ENCODE data around the gene SGPP2.
"Not testable (repeated sequence)": the region's sequence is repeated elsewhere in the genome, so short reads cannot be mapped to it uniquely, and the experiment has no call there.

SGPP2 gene

DNA sequence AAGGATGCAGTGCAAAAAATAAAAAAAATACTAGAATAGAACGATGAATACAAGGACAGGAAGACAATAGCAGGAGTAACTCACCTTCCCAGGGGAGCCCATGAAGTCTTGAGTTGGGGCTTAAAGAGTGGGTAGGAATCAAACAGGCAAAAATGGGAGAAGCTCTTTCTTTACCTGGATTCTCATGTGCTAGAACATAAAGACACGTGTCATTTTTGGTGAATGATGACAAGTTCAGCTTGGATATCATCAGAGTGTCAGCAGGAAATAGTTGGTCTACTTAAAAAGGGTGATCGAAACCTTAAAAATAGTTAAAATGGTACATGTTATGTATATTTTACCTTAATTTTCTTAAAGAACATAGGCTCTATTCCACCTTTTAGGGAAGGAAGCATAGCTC is 5.7 kb downstream of the SGPP2 start:
- DNase-seq: no peak

DNA sequence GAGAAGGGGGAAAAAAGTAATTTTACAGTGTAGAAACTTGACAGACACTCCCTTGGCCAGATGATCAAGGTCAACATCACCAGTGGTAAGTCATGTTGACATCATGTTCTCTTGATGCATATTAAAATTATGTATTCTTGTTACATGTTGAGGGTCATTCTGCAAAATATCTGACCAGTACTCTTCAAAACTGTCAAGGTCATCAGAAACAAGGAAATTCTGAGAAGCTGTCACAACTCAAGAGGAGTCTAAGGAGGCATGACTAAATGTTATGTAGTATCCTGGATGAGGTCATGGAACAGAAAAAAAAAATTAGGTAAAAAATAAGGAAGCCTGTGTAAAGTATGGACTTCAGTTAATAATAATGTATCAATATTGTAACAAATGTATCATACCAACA is 6.3 kb downstream of the SGPP2 start:
- no peak for DNase-seq

DNA sequence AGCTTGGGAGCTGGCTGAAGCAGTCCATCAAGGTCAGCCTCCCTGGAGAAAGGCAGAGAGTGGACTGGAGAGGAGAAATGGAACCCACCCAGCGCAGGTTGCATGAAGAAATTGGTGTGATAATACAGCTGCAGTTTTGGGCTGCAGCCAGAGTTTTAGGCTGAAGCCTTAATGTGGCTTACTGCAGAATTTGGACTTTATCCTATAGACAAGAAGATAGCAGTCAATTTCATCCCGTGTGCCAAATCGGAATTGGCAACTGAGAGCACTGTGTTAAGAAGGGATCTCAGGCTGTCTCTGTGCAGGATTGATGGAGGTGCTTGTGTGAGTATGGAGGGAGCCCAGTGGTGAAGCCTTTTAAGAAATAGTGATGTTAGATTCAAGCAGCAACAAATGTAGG is 7.5 kb downstream of the SGPP2 start:
- DNase-seq: no peak

DNA sequence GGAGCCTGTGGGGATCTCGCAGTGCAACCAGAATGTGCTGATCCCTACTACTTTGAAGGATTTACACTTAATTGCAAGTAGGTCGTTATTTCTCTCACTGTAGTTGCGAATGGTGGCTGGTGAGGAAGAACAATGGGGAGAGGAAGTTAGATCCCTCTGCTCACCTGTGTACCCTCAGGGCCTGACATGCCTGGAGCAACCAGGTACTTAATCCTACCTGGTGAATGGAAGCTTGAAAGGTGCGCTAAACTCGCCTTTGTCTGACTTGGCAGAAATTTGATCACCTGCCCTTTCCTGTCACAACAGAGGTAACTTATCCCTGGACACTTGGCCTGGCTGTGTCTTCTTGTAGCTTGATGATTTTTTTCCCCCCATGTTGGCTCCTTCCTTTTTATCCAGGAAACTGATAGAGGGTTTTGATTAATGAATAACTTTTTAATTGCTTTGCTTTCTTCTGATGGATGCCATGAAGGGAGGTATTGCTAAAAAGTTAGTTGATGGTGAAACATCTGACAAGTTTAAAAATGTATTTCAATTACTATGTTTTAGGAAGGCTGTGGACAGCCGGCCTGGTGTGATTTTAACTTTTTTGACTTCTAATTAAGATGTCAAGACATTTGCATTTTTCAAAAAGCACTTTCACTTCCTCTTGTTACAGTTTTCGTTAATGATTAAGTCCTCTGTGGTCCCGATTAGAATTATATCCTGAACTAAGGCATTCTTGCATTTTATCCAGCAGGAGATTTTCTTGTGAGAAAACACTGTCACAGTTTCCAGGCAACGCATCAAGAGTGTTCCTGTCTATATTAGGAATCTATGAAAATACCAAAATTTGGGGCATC is 9.2 kb downstream of the SGPP2 start:
- DNase-seq: no peak

DNA sequence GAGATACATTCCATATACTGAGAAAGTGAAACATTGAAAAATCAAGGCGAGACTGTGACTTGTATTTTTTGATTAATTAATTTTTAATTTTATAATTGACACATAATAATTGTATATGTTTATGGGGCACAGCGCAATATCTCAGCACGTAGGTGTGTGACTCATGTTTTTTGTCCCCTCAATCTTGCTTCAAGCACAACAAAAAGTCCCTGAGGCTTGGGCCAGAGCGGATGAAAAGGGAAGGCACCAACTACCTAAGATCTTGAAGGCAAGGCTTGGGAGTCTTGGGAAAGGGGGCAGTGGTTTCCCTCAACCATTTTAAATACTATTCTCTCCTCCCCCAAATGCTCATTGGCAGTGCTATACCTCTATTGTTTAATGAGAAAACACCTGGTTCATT is 9.9 kb downstream of the SGPP2 start:
- DNase-seq: no peak

DNA sequence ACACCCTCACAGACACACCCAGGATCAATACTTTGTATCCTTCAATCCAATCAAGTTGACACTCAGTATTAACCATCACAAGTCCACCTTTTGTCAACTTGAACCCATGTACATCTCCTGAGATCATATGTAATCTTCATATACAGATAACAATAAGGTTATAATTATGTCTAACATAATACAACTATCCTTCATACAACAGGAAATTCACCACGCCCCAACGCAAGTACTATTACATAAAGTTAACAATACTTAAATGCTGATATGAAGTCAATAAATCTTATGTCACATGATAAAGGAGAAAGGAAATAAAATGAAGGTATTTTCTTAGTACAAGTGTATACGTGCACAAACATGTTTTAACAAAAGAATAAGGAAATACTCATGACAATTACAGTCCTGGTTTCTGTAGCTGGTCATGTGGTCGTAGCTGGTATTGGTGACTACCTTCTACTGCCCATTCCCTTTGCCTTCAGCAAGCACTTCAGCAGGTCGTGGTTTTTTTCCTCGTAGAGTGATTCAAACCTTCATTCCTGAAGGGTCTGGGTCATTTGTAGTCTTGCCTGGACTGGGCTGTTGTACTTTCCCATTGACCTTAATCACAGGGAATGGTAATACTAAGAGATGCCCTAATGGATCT is 11.2 kb downstream of the SGPP2 start:
- DNase-seq: not testable (repeated sequence)

- no peak for DNase-seq
These were observed 11.7 kb downstream of the SGPP2 start for GRCh38 chr2:222436040-222436413.

- no peak for DNase-seq
These were observed 15.3 kb downstream of the SGPP2 start for GRCh38 chr2:222439692-222440091.

- DNase-seq: no peak
These were observed 16.5 kb downstream of the SGPP2 start for GRCh38 chr2:222440673-222441422.

- DNase-seq: no peak
These were observed 18.3 kb downstream of the SGPP2 start for GRCh38 chr2:222442665-222443064.

- no peak for DNase-seq
These were observed 20.9 kb downstream of the SGPP2 start for GRCh38 chr2:222445227-222445626.

DNA sequence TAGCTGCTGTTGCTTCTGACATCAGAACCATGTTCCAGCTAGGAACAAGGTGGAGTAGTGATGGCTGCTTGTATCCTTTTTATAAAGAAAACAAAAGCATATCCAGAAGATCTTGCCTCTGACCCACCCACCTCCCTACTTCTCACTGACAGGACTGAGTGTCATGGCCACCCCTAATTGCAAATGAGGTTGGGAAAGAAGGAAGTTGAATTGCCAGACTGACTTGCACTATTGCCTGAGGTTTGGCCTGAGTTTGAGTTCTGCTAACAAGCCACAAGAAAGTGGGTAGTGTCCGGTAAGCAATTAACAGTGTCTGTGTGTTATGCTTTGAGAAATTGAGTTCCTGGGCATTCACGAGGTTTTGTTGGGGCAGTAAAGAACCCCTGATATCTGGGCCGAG is 22.8 kb downstream of the SGPP2 start:
- no peak for DNase-seq

DNA sequence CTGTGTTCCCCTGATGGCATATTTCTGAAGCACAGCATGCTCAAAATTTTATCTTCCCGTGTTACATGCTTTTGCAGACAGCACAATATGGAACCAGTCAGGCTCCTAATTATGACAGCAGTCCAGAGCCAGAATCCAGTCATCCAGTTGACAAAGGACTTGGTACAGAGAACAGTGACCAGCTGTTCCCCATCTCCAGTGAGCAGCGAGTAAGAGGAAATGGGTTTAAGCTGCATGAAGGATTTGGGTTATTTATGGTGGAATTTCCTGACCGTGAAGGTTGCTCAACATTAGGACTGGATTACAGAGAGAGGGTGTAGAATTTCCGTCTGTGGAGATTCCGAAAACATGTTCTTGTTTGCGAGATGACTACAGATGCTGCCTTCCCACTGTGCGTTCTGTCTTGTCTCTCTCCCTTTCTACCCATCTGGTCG is 24.4 kb downstream of the SGPP2 start:
- no peak for DNase-seq

- no peak for DNase-seq
These were observed 25.7 kb downstream of the SGPP2 start for GRCh38 chr2:222450021-222450420.

- DNase-seq: no peak
These were observed 26.9 kb downstream of the SGPP2 start for GRCh38 chr2:222451224-222451674.

DNA sequence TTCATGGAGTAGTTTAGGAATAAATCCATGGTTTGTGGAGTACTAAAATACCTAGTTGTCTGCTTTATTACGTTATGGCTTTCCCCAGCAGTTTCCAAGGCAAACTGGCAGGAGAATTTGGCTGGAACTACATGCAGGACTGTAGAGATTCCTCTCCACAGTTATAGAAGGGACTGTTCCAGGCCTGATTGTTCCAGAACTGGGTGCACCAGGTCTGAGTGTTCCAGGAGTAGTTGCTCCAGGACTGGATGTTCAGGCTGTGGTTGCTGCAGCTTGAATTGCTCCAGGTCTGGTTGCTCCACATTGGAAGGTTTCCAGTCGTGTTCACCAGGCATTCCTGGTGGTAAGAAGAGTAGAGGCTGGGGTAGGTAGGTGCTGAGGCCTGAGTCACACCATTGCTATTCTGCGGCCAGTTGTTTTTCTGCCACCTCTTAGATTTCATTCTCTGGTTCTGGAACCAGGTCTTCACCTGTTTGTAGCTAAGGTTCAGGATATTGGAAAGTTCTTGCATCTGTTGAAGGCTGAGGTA is 28.1 kb downstream of the SGPP2 start:
- DNase-seq: no peak

GRCh38 chr2:222456479-222457077 is 32.2 kb downstream of the SGPP2 start:
- DNase-seq: no peak

- no peak for DNase-seq
These were observed 35.6 kb downstream of the SGPP2 start for GRCh38 chr2:222459983-222460382.

DNA sequence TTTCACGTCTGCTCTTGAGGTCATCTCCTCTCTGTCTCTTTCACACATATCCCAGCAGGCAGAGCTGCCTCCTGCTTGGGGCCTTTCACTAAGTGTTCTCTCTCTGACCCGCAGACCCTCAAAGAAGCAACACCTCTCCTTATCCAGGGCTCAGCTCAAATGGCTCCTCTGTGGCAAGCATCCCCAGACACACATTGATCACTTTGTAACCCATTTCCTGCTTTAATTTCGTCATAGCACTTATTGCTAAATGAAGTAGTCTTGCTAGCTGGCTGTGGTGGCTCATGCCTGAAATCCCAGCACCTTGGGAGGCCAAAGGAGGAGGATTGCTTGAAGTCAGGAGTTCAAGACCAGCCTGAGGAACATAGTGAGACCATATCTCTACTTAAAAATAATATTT is 41.4 kb downstream of the SGPP2 start:
- DNase-seq: no peak

- DNase-seq: no peak
These were observed 44.0 kb downstream of the SGPP2 start for GRCh38 chr2:222468346-222468745.

- no peak for DNase-seq
These were observed 46.6 kb downstream of the SGPP2 start for GRCh38 chr2:222470802-222471468.

DNA sequence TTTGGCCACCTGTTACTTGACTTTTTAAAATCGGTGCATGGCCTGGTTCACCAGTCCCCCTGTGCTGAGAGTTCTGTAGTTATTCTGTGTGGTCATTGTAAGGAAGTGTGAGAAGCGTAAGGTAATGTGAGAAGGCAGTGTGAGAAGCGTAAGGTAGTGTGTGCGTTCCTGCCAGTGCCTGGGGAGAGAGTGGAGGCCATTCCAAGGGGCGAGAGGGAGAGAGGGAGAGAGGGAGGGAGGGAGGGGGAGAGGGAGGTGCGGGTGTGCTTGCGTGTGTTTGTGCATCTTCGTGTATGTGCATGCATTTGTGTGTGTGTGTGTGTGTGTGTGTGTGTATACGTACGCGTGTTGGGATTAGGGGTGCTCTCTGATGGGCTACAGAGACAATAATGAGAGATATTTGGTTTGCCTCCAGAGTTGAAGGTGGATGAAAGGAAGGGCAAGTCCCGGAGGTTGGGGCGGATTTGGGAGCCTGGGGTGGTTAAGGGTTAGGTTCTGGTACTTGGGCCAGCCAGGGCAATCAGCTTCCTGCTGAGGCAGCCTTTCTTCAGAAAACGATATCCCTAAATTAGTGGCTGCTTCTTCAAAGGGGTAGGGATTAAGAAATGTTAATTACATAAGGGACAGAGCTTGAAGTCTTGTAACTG is 53.7 kb downstream of the SGPP2 start:
- DNase-seq: no peak
